Psoas muscle (tissue), 8 donors: ENCODE results near the gene ZDHHC21. TPM values are rescaled to one million over a fixed set of nuclear protein-coding genes. Genes with fewer than 3 reads are reported as not detected.

ENCODE experiments used
- ATAC-seq, 4 donors: fragments of 200-7000 bp; cut with Tn5 transposase; one replicate each; pipeline ENCODE4 v1.9.1; 2020; ENCODE audit warnings: moderate library complexity in 3 of 4, mild to moderate bottlenecking in 2 of 4
- DNase-seq, 2 donors: peaks; one replicate each; pipeline ENCODE4 v3.0.0-alpha.2; 2020
- H3K27ac ChIP-seq: fragments of 200-600 bp; one replicate; pipeline ENCODE4 v1.8.0; 2022
- H3K27me3 ChIP-seq, 3 donors: fragments of 200-600 bp in 1 of 3; one replicate each; pipeline versions ENCODE4 v1.6.1 to v1.8.0; 2013 to 2022; ENCODE audit warnings: low read length in 2 of 3, mild to moderate bottlenecking in 2 of 3, moderate library complexity in 1 of 3; ENCODE audit not compliant: insufficient read depth in 3 of 3
- H3K36me3 ChIP-seq, 2 donors: fragments of 200-600 bp in 1 of 2; one replicate each; pipeline versions ENCODE4 v1.6.1 to v1.8.0; 2013 to 2022; ENCODE audit warnings: low read depth in 1 of 2, mild to moderate bottlenecking in 1 of 2, moderate library complexity in 1 of 2; ENCODE audit not compliant: insufficient read depth in 1 of 2
- H3K4me1 ChIP-seq: fragments of 200-600 bp; one replicate; pipeline ENCODE4 v1.8.0; 2022
- H3K4me3 ChIP-seq: fragments of 200-600 bp; one replicate; pipeline ENCODE4 v1.8.0; 2022; ENCODE audit warnings: mild to moderate bottlenecking
- H3K9me3 ChIP-seq: fragments of 200-600 bp; one replicate; pipeline ENCODE4 v1.8.0; 2022
- CTCF ChIP-seq: fragments of 200-600 bp; IDR thresholded peaks from one replicate; pipeline ENCODE4 v1.8.0; 2022; ENCODE audit warnings: antibody characterized with exemption
- WGBS, 3 donors: extraction: QIAGEN DNeasy Blood & Tissue Kit; methylation state at CpG; one replicate each; pipeline versions ENCODE4 v1.1.6 to v1.1.7; 2013; 5-methylcytosine and 5-hydroxymethylcytosine counted together
- intact Hi-C, 2 donors: fragments of 100-400 bp; cut with DNase I; formaldehyde crosslinking; loops; one replicate each; pipeline versions ENCODE4 v1.11.0 to v1.14.2; 2022
- long read RNA-seq, 2 donors: library from polyadenylated mRNA; unstranded; transcript quantifications; one replicate each; pipeline ENCODE4 v2.0.0, GENCODE V29; 2021
- polyA plus RNA-seq, 3 donors: library from polyadenylated mRNA; stranded (reverse); fragments of 200-250 nt; gene quantifications; one replicate each; pipeline ENCODE4 v1.2.3, GENCODE V29; 2013
- total RNA-seq, 4 donors: library from RNA; stranded (reverse); fragmentation: NEBNext Ultra II Directional in 2 of 4; extraction: Animal tissue kit (Norgen Biotek cat#: 25700) in 2 of 4; gene quantifications; one replicate each; pipeline versions ENCODE4 v1.2.1 to v1.2.4, GENCODE V29; 2021 to 2023
- donor health status: healthy with polysubstance abuse.
- donor health status: DM: no; HTN: no; CAD: no; lungs with moderate emphysema.
- donor health status: Bipolar disorder and iron deficiency.
- donor health status: healthy.
- donor health status: DM: yes; HTN: yes; CAD: no.
- donor health status: DM: no; HTN: no; CAD: no.
- donor health status: DM: no; HTN: no; CAD: no.
- donor health status: DM: yes; HTN: yes; CAD: no.

ZDHHC21 gene
- total RNA-seq (1 to 10 TPM; 4.7 to 9.9 (median 6.7) TPM), polyA plus RNA-seq (1 to 10 TPM; 2.2 to 7.3 (median 3.0) TPM)
- long read RNA-seq, donor 1, full-length matches to known transcripts = 1 of 12 reads
- long read RNA-seq, donor 1, partial matches to known transcripts = 4 of 12 reads
- long read RNA-seq, donor 1, other reads (novel, unspliced or antisense) = 7 of 12 reads
- long read RNA-seq, donor 2, full-length matches to known transcripts = 6 of 11 reads
- long read RNA-seq, donor 2, partial matches to known transcripts = 0 of 11 reads
- long read RNA-seq, donor 2, other reads (novel, unspliced or antisense) = 5 of 11 reads

DNA sequence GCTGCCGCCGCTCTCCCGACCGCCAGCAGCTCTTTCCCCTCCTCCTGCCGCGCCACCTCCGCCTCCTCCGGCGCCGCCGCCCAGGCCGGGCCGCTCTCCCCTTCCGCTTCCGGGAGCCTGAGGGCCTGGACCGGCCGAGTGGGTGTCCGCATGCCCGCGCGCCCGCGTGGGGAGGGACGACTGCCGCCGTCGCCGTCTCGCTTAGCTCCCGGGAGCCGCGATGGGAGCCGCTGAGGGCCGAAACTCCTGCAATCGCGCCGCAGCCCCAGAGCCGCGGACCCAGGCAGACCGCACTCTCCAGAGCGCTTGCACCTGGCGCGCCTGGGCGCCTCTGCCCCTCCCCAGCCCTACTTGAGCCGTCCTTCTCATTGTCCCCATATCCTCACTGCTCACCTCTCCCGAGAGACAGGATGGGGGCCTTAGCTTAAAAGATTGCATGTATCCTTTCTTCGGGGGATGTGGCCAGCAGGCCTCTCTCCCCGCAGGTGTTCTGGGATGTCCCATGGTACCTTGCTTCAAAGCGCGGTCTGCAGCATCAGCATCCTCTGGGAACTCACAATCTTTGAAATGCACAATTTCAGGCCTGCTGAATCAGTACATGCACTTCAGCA is at the start of gene ZDHHC21:
Gene ZDHHC21, minus strand, starts transcription at position 182 of the 611 bp plus-strand sequence. CDS start 19,092 bp downstream, outside the sequence.
- Histone ChIP-seq H3K27me3 (no peaks in the 10 kb centered on the region), H3K4me1 (peaks cover 9% of the 10 kb centered on the region), H3K4me3 (peak within 1 kb of the TSS; percentile 90), H3K36me3 (peaks cover 0 to 21% of the 10 kb centered on the region in 2 donors), H3K27ac (peak within 1 kb of the TSS; percentile 77), H3K9me3 (no peaks in the 10 kb centered on the region)
- peak; percentile 77 to 88 for DNase-seq
- intact Hi-C loops = loop anchor here in 1 of 2 donors (2.0 kb wide), 1 partner anchor 75 kb away; no protein-coding TSS in a partner anchor
- peak; percentile 92 to 98 (median 96) for ATAC-seq
- TF ChIP-seq CTCF = no peak
- 2 to 4% (median 2%) methylated on average over 30 to 50 of the region's 50 CpGs for WGBS, 3 donors

- intact Hi-C loops = no loop called here
- ATAC-seq (no peak), DNase-seq (no peak)
- Histone ChIP-seq H3K4me1 (no peaks in the 10 kb centered on the region), H3K4me3 (no peak overlapping the region), H3K36me3 (no peaks in the 10 kb centered on the region), H3K27ac (no peak overlapping the region), H3K9me3 (no peaks in the 10 kb centered on the region), H3K27me3 (no peaks in the 10 kb centered on the region)
- TF ChIP-seq CTCF = no peak
- WGBS, 3 donors = 91 to 94% (median 91%) methylated on average over 3 of the region's 3 CpGs
These were observed 48.1 kb upstream of the ZDHHC21 start for GRCh38 chr9:14741369-14741768.

GRCh38 chr9:14733133-14733532 is 39.9 kb upstream of the ZDHHC21 start:
- no peaks in the 10 kb centered on the region for H3K4me1 ChIP-seq
- WGBS, 3 donors = 91 to 94% (median 93%) methylated on average over 5 of the region's 5 CpGs
- intact Hi-C loops = no loop called here
- H3K27ac ChIP-seq = no peak overlapping the region
- no peak overlapping the region for H3K4me3 ChIP-seq
- TF ChIP-seq CTCF = no peak
- H3K9me3 ChIP-seq = no peaks in the 10 kb centered on the region
- ATAC-seq = no peak
- no peaks in the 10 kb centered on the region for H3K27me3 ChIP-seq
- DNase-seq = no peak
- no peaks in the 10 kb centered on the region for H3K36me3 ChIP-seq

GRCh38 chr9:14731294-14731981 is 38.2 kb upstream of the ZDHHC21 start:
- Histone ChIP-seq H3K9me3 (no peaks in the 10 kb centered on the region), H3K36me3 (no peaks in the 10 kb centered on the region), H3K4me3 (no peak overlapping the region), H3K4me1 (no peaks in the 10 kb centered on the region), H3K27me3 (no peaks in the 10 kb centered on the region), H3K27ac (no peak overlapping the region)
- WGBS, 3 donors = 99 to 100% (median 100%) methylated on average over 1 of the region's 1 CpG
- ATAC-seq = no peak
- intact Hi-C loops = no loop called here
- TF ChIP-seq CTCF = no peak
- DNase-seq = no peak
